Activated T-cell treated with anti-CD3 and anti-CD28 coated beads for 24 hours (primary cell): ENCODE results near the gene SLC2A6.

Experiments
- DNase-seq: peaks from one replicate; pipeline ENCODE4 v3.0.0-alpha.2; 2020; ENCODE audit warnings: low read depth

Gene SLC2A6

GRCh38 chr9:133496861-133497842 is 18.3 kb upstream of the SLC2A6 start:
- DNase-seq: no peak

- DNase-seq: no peak
These were observed 16.7 kb upstream of the SLC2A6 start for GRCh38 chr9:133495327-133496293.

GRCh38 chr9:133494636-133495326 is 15.9 kb upstream of the SLC2A6 start:
- no peak for DNase-seq

- DNase-seq: no peak
These were observed 15.1 kb upstream of the SLC2A6 start for GRCh38 chr9:133493845-133494540.

GRCh38 chr9:133493428-133493827 is 14.5 kb upstream of the SLC2A6 start:
- DNase-seq: no peak

GRCh38 chr9:133492061-133493021 is 13.4 kb upstream of the SLC2A6 start:
- DNase-seq: no peak

- no peak for DNase-seq
These were observed 12.7 kb upstream of the SLC2A6 start for GRCh38 chr9:133491656-133491925.

- DNase-seq: no peak
These were observed 12.2 kb upstream of the SLC2A6 start for GRCh38 chr9:133490865-133491655.

GRCh38 chr9:133490201-133490681 is 11.3 kb upstream of the SLC2A6 start:
- no peak for DNase-seq

GRCh38 chr9:133489253-133490190 is 10.6 kb upstream of the SLC2A6 start:
- no peak for DNase-seq

- DNase-seq: no peak
These were observed 9.9 kb upstream of the SLC2A6 start for GRCh38 chr9:133488686-133489252.

- no peak for DNase-seq
These were observed 8.4 kb upstream of the SLC2A6 start for GRCh38 chr9:133487331-133487725.

GRCh38 chr9:133485531-133486260 is 6.8 kb upstream of the SLC2A6 start:
- DNase-seq: no peak

- DNase-seq: no peak
These were observed 6.0 kb upstream of the SLC2A6 start for GRCh38 chr9:133484671-133485437.

- no peak for DNase-seq
These were observed 4.7 kb upstream of the SLC2A6 start for GRCh38 chr9:133483611-133484010.
